HepG2 (cell line): ENCODE measurements around the gene RAD23A. TPM values are rescaled to one million over a fixed set of nuclear protein-coding genes. Genes with fewer than 3 reads are reported as not detected.

ENCODE experiments used
- ATF1 ChIP-seq: IDR thresholded peaks from 2 replicates; pipeline ENCODE4 v1.6.1; 2016; ENCODE audit warnings: mild to moderate bottlenecking, control low read depth
- CREM ChIP-seq, 2 experiments: sonication (generic) in 1 of 2; formaldehyde crosslinking in 1 of 2; IDR thresholded peaks; 2 replicates each; pipeline versions ENCODE4 v1.4.0 to v1.6.1; 2016 to 2020; ENCODE audit warnings: antibody characterized with exemption in 1 of 2, mild to moderate bottlenecking in 1 of 2, missing genetic modification reagents in 1 of 2
- DR1 ChIP-seq: sonication (generic); formaldehyde crosslinking; IDR thresholded peaks from 2 replicates; pipeline ENCODE4 v1.8.0; 2021; ENCODE audit warnings: mild to moderate bottlenecking, missing genetic modification reagents, inconsistent platforms
- FOXP4 ChIP-seq: sonication (generic); formaldehyde crosslinking; IDR thresholded peaks from 2 replicates; pipeline ENCODE4 v1.4.0; 2020; ENCODE audit warnings: missing genetic modification reagents
- GABPB1 ChIP-seq: IDR thresholded peaks from 2 replicates; pipeline ENCODE4 v1.6.1; 2016; ENCODE audit warnings: mild to moderate bottlenecking, missing genetic modification reagents, moderate library complexity, missing compliant biosample characterization
- GATAD2A ChIP-seq: IDR thresholded peaks from 2 replicates; pipeline ENCODE4 v1.6.1; 2016
- GTF2F1 ChIP-seq: fragments of 150-350 bp; IDR thresholded peaks from 2 replicates; pipeline ENCODE4 v1.6.1; 2014; ENCODE audit warnings: low read length
- HBP1 ChIP-seq: IDR thresholded peaks from 2 replicates; pipeline ENCODE4 v1.6.1; 2016; ENCODE audit warnings: low read depth, control low read depth
- IKZF5 ChIP-seq: IDR thresholded peaks from 2 replicates; pipeline ENCODE4 v1.6.1; 2018; ENCODE audit warnings: missing genetic modification reagents, mild to moderate bottlenecking, missing compliant biosample characterization
- IRF2 ChIP-seq: IDR thresholded peaks from 2 replicates; pipeline ENCODE4 v1.6.1; 2018; ENCODE audit warnings: missing genetic modification reagents, missing compliant biosample characterization
- MEIS2 ChIP-seq: sonication (generic); formaldehyde crosslinking; IDR thresholded peaks from 2 replicates; pipeline ENCODE4 v1.9.0; 2021; ENCODE audit warnings: mild to moderate bottlenecking, missing genetic modification reagents
- NAIF1 ChIP-seq: sonication (generic); formaldehyde crosslinking; IDR thresholded peaks from 2 replicates; pipeline ENCODE4 v1.5.0; 2020; ENCODE audit warnings: mild to moderate bottlenecking, missing genetic modification reagents, borderline replicate concordance
- NFKB2 ChIP-seq: sonication (generic); formaldehyde crosslinking; IDR thresholded peaks from 2 replicates; pipeline ENCODE4 v1.4.0; 2020; ENCODE audit warnings: missing genetic modification reagents, borderline replicate concordance
- PCBP1 ChIP-seq: fragments of 200-400 bp; formaldehyde crosslinking; IDR thresholded peaks from 2 replicates; pipeline ENCODE4 v1.6.1; 2017; ENCODE audit warnings: mild to moderate bottlenecking, low read depth, low read length, borderline replicate concordance
- REPIN1 ChIP-seq: sonication (generic); formaldehyde crosslinking; IDR thresholded peaks from 2 replicates; pipeline ENCODE4 v1.8.0; 2022; ENCODE audit warnings: missing genetic modification reagents, low read depth, mild to moderate bottlenecking, borderline replicate concordance
- SIX4 ChIP-seq: sonication (generic); formaldehyde crosslinking; IDR thresholded peaks from 2 replicates; pipeline ENCODE4 v1.4.0; 2020; ENCODE audit warnings: missing genetic modification reagents
- SMC3 ChIP-seq: IDR thresholded peaks from 2 replicates; pipeline ENCODE4 v1.6.1; 2011; ENCODE audit warnings: low read length, improper control_type of control experiment
- UBTF ChIP-seq: sonication (generic); formaldehyde crosslinking; IDR thresholded peaks from 2 replicates; pipeline ENCODE4 v1.4.0; 2020; ENCODE audit warnings: mild to moderate bottlenecking, missing genetic modification reagents
- ZFX ChIP-seq: sonication (generic); formaldehyde crosslinking; IDR thresholded peaks from 2 replicates; pipeline ENCODE4 v1.4.0; 2020; ENCODE audit warnings: mild to moderate bottlenecking, low read depth, missing genetic modification reagents, moderate library complexity
- ZNF24 ChIP-seq: fragments of 450-650 bp; IDR thresholded peaks from 2 replicates; pipeline ENCODE4 v1.6.1; 2017; ENCODE audit warnings: antibody characterized with exemption, mild to moderate bottlenecking
- ZNF280B ChIP-seq: sonication (generic); formaldehyde crosslinking; IDR thresholded peaks from 2 replicates; pipeline ENCODE4 v1.5.0; 2020; ENCODE audit warnings: missing genetic modification reagents, mild to moderate bottlenecking, borderline replicate concordance
- ZNF879 ChIP-seq: sonication (generic); formaldehyde crosslinking; IDR thresholded peaks from 2 replicates; pipeline ENCODE4 v1.8.1; 2023; ENCODE audit warnings: missing genetic modification reagents
- polyA plus RNA-seq, 8 experiments: library from polyadenylated mRNA; depleted of rRNA in 3 of 8; stranded (reverse) in 7 of 8; unstranded in 1 of 8; fragments of >200 nt; fragmentation: Illumina TruSeq in 4 of 8; extraction: Trizol in 4 of 8; gene quantifications; 2 replicates each; pipeline versions ENCODE4 v1.2.1 to v1.2.3, GENCODE V29; 2011 to 2016; ENCODE audit warnings: low read depth in 4 of 8, missing spikeins in 1 of 8, mixed read lengths in 1 of 8; ENCODE audit not compliant: insufficient read depth in 1 of 8
- total RNA-seq, 5 experiments: library from RNA; depleted of rRNA; stranded (reverse); fragments of >200 nt; fragmentation: Illumina TruSeq; extraction: Trizol; gene quantifications; 2 replicates each; pipeline ENCODE4 v1.2.3, GENCODE V29; 2016; ENCODE audit warnings: low read depth in 1 of 5

Gene RAD23A
- total and polyA plus RNA-seq, 2 of the 13 experiments (the other 11 are each of a cell fraction or from before 2014, with no cell fraction given) = 42.5 to 54.2 TPM

- TF ChIP-seq IKZF5 (CRISPR knock-in tag) = peak; percentile 85
- TF ChIP-seq CREM (IDR thresholded peaks at IDR 0.05) = peak; percentile 97
- TF ChIP-seq CREM (CRISPR knock-in tag; IDR thresholded peaks at IDR 0.05) = peak; percentile 71
- peak; percentile 76; the same call in 1 of the 2 replicates for TF ChIP-seq MEIS2 (CRISPR knock-in tag)
- TF ChIP-seq GATAD2A (CRISPR knock-in tag) = peak; percentile 58
- TF ChIP-seq ZNF280B (CRISPR knock-in tag) = no peak
- TF ChIP-seq ZNF24 = no peak
- TF ChIP-seq PCBP1 = 0 out of 2 replicates have a peak, but pooled peaks have one; percentile 30
- TF ChIP-seq IRF2 (CRISPR knock-in tag) = peak; percentile 79
- TF ChIP-seq ZFX (CRISPR knock-in tag) = peak; percentile 73; the same call in 1 of the 2 replicates
- 0 out of 2 replicates have a peak, but pooled peaks have one; percentile 39 for TF ChIP-seq UBTF (CRISPR knock-in tag)
- TF ChIP-seq GABPB1 (CRISPR knock-in tag) = peak; percentile 99
- TF ChIP-seq REPIN1 (CRISPR knock-in tag) = peak; percentile 31; the same call in 1 of the 2 replicates
- TF ChIP-seq ATF1 (CRISPR knock-in tag) = peak; percentile 95
- TF ChIP-seq DR1 (CRISPR knock-in tag) = peak; percentile 55; the same call in 1 of the 2 replicates
- peak; percentile 38; the same call in 1 of the 2 replicates for TF ChIP-seq ZNF879 (CRISPR knock-in tag)
- TF ChIP-seq SMC3 = no peak
- 0 out of 2 replicates have a peak, but pooled peaks have one; percentile 63 for TF ChIP-seq GTF2F1
- no peak for TF ChIP-seq SIX4
- TF ChIP-seq NFKB2 = peak; percentile 90; the same call in 1 of the 2 replicates
- peak; percentile 75; the same call in 1 of the 2 replicates for TF ChIP-seq HBP1
- TF ChIP-seq FOXP4 = peak; percentile 72; the same call in 1 of the 2 replicates
- TF ChIP-seq NAIF1 (CRISPR knock-in tag) = no peak
Measured at GRCh38 chr19:12945479-12946091, at the start of gene RAD23A (continued).
